Loucy (cell line): ENCODE data around the gene GPR135.

Experiments
- H2AFZ ChIP-seq: fragments of 200-600 bp; sonication (generic); 2 replicates; pipeline ENCODE4 v1.6.0; 2016; ENCODE audit warnings: antibody characterized with exemption, mild to moderate bottlenecking, low read length, moderate library complexity
- H3F3A ChIP-seq: fragments of 200-600 bp; 2 replicates; pipeline ENCODE4 v1.6.0; 2016; ENCODE audit warnings: antibody characterized with exemption, low read depth, mild to moderate bottlenecking
- H3K27me3 ChIP-seq: fragments of 200-600 bp; sonication (generic); 2 replicates; pipeline ENCODE4 v1.6.1; 2014; ENCODE audit warnings: low read length, mild to moderate bottlenecking; ENCODE audit not compliant: insufficient read depth, poor library complexity, severe bottlenecking
- H3K36me3 ChIP-seq: fragments of 200-600 bp; sonication (generic); 2 replicates; pipeline ENCODE4 v1.6.1; 2016; ENCODE audit warnings: low read length; ENCODE audit not compliant: insufficient read depth
- H3K4me1 ChIP-seq: fragments of 200-600 bp; sonication (generic); 2 replicates; pipeline ENCODE4 v1.5.1; 2014; ENCODE audit warnings: low read length, mild to moderate bottlenecking; ENCODE audit not compliant: insufficient read depth, poor library complexity, severe bottlenecking
- H3K4me2 ChIP-seq: fragments of 200-600 bp; sonication (generic); 2 replicates; pipeline ENCODE4 v1.6.0; 2014; ENCODE audit warnings: antibody characterized with exemption, low read length, low read depth, mild to moderate bottlenecking; ENCODE audit not compliant: poor library complexity, severe bottlenecking
- H3K4me3 ChIP-seq: fragments of 200-600 bp; sonication (generic); 2 replicates; pipeline ENCODE4 v1.5.1; 2014; ENCODE audit warnings: low read length, mild to moderate bottlenecking, mixed read lengths; ENCODE audit not compliant: poor library complexity, severe bottlenecking
- H3K79me2 ChIP-seq: fragments of 200-600 bp; sonication (generic); 2 replicates; pipeline ENCODE4 v1.6.1; 2014; ENCODE audit warnings: low read length; ENCODE audit not compliant: insufficient read depth
- H3K9ac ChIP-seq: fragments of 200-600 bp; sonication (generic); 2 replicates; pipeline ENCODE4 v1.6.0; 2014; ENCODE audit warnings: mild to moderate bottlenecking, low read depth, low read length, moderate library complexity; ENCODE audit not compliant: poor library complexity, severe bottlenecking
- H3K9me2 ChIP-seq: fragments of 200-600 bp; sonication (generic); replicated peaks from 2 replicates; pipeline ENCODE4 v1.6.1; 2016; ENCODE audit warnings: low read depth, low read length, mixed read lengths
- H3K9me3 ChIP-seq: fragments of 200-600 bp; sonication (generic); 2 replicates; pipeline ENCODE4 v1.6.1; 2014; ENCODE audit warnings: mild to moderate bottlenecking, antibody characterized with exemption, low read length, low read depth; ENCODE audit not compliant: insufficient read depth
- H4K20me1 ChIP-seq: fragments of 200-600 bp; sonication (generic); 2 replicates; pipeline ENCODE4 v1.6.0; 2014; ENCODE audit warnings: antibody characterized with exemption, low read length, mild to moderate bottlenecking; ENCODE audit not compliant: insufficient read depth, poor library complexity, severe bottlenecking
- EZH2phosphoT487 ChIP-seq: fragments of 200-600 bp; IDR thresholded peaks from 2 replicates; pipeline ENCODE4 v1.6.1; 2018; ENCODE audit warnings: antibody characterized with exemption, mild to moderate bottlenecking, moderate library complexity, borderline replicate concordance
- TF ChIP-seq, protein P1 (sequence below): fragments of 200-600 bp; sonication (generic); conservative IDR thresholded peaks from 2 replicates; pipeline ENCODE4 v1.5.1; 2014; ENCODE audit warnings: mild to moderate bottlenecking, antibody characterized with exemption, low read length

GPR135 gene

DNA sequence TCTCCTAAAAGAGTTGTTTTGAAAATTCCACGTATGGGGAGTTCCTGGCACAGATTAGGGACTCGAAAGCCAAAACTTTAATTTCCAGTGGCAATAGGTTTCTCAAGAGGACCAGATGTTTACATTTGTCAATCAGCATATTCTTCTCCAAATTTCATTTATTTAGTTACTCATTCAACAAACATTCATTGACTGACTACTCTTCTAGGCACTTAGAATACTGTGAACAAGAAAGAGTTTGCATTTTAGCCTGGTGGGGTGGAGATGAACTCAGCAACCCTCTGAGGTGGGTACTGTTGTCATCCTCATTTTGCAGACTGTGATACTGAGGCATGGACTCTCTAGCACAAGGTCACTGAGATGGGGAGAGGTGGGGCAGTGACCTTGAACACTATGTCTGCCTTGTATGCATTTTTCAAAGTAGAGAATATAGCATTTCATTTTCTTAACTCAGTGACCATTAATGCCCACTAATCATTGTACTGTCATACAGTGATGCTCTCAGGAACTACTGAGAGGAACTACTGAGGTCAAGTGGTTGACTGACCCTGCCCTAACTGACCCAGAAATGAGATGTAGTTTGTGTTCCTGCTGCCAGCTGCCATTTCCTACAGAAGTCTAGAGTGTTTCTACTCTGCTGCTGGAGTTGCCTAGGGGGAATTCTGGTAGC lies 16.8 kb upstream of the GPR135 start:
- no peaks in the 10 kb centered on the region for H3K27me3 ChIP-seq
- peaks cover 17% of the 10 kb centered on the region for H4K20me1 ChIP-seq
- H3F3A ChIP-seq: no peaks in the 10 kb centered on the region
- no peak overlapping the region for H2AFZ ChIP-seq
- H3K36me3 ChIP-seq: no peaks in the 10 kb centered on the region
- peaks cover 37% of the 10 kb centered on the region for H3K79me2 ChIP-seq
- H3K9me3 ChIP-seq: no peaks in the 10 kb centered on the region
- peaks cover 41% of the 10 kb centered on the region for H3K4me1 ChIP-seq
- H3K4me3 ChIP-seq: peak overlapping the region; percentile 88
- peak overlapping the region; percentile 92 for H3K4me2 ChIP-seq
- no peaks in the 10 kb centered on the region for H3K9me2 ChIP-seq
- peak overlapping the region; percentile 89 for H3K9ac ChIP-seq
- TF ChIP-seq, protein P1, sequence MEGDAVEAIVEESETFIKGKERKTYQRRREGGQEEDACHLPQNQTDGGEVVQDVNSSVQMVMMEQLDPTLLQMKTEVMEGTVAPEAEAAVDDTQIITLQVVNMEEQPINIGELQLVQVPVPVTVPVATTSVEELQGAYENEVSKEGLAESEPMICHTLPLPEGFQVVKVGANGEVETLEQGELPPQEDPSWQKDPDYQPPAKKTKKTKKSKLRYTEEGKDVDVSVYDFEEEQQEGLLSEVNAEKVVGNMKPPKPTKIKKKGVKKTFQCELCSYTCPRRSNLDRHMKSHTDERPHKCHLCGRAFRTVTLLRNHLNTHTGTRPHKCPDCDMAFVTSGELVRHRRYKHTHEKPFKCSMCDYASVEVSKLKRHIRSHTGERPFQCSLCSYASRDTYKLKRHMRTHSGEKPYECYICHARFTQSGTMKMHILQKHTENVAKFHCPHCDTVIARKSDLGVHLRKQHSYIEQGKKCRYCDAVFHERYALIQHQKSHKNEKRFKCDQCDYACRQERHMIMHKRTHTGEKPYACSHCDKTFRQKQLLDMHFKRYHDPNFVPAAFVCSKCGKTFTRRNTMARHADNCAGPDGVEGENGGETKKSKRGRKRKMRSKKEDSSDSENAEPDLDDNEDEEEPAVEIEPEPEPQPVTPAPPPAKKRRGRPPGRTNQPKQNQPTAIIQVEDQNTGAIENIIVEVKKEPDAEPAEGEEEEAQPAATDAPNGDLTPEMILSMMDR: no peak
- no peak for TF ChIP-seq EZH2phosphoT487

DNA sequence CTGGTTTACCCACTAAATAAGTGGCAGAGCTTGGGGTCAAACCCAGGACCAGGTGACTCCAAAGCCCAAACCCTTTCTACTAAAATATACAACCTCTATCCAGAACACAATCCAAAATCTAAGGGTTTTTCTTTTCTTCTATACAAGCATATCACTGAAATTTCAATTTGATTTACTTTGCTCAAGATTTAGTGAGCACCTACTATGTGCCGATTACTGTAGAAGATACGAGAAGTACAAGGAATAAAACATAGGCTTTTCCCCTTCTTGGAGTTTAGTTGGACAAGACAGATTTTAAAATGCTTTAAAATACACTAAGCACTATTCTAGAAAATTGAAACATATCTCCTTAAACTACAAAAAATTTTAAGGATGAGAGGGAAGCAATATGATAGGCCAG lies 16.2 kb upstream of the GPR135 start:
- Histone ChIP-seq H3K36me3 (no peaks in the 10 kb centered on the region), H3K27me3 (no peaks in the 10 kb centered on the region), H3K4me2 (peak overlapping the region; percentile 92), H3F3A (no peaks in the 10 kb centered on the region), H3K4me1 (peaks cover 41% of the 10 kb centered on the region), H3K9me2 (no peaks in the 10 kb centered on the region), H3K9ac (no peak overlapping the region), H3K79me2 (peaks cover 34% of the 10 kb centered on the region), H3K4me3 (peak overlapping the region; percentile 88), H2AFZ (no peak overlapping the region), H3K9me3 (no peaks in the 10 kb centered on the region), H4K20me1 (peaks cover 15% of the 10 kb centered on the region)
- TF ChIP-seq EZH2phosphoT487: no peak
- TF ChIP-seq, protein P1: no peak

DNA sequence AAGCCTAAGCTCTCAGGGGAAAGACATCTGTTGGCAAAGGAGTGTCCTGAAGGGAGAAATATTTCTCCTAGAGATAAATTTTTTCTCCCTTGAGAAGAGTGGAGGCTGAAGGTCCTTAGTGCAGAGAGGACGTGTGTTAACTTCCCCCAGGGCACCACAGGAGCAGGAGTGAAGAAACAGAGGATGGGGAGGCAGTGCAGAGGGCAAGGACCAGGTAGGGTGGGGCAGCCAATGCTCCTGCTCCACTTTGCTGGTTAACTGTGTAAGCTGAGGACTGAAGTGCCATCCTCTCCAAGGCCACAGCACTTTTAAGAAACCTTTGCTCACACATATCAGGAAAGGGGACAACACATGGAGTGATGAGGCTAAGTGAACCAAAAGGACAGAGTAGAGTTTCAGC lies 15.0 kb upstream of the GPR135 start:
- Histone ChIP-seq H3F3A (no peaks in the 10 kb centered on the region), H3K27me3 (no peaks in the 10 kb centered on the region), H4K20me1 (peaks cover 13% of the 10 kb centered on the region), H3K4me3 (peak overlapping the region; percentile 88), H3K9ac (no peak overlapping the region), H3K9me3 (no peaks in the 10 kb centered on the region), H3K4me1 (peaks cover 38% of the 10 kb centered on the region), H3K36me3 (no peaks in the 10 kb centered on the region), H3K4me2 (peak overlapping the region; percentile 92), H3K9me2 (no peaks in the 10 kb centered on the region), H2AFZ (no peak overlapping the region), H3K79me2 (peaks cover 21% of the 10 kb centered on the region)
- TF ChIP-seq EZH2phosphoT487: no peak
- TF ChIP-seq, protein P1: no peak
